Frontal cortex (tissue), 4 donors: ENCODE measurements around the gene CKB. TPM values are rescaled to one million over a fixed set of nuclear protein-coding genes. Genes with fewer than 3 reads are reported as not detected.
"Not testable (repeated sequence)": the region's sequence is repeated elsewhere in the genome, so short reads cannot be mapped to it uniquely, and the experiment has no call there.

Experiments used
- DNase-seq, 2 donors: peaks; one replicate each; pipeline ENCODE4 v3.0.0; 2012; ENCODE audit warnings: low spot score in 2 of 2
- FAIRE-seq: peaks from 2 replicates; lab custom pipeline; 2012; peaks lifted over from hg19 to GRCh38; lab: Jason Lieb, UNC
- total RNA-seq: library from RNA; depleted of rRNA; stranded (reverse); fragments of >200 nt; gene quantifications from one replicate; pipeline ENCODE4 v1.2.3, GENCODE V29; 2014
- donor health status: control.
- donor health status: control.
- donor health status: control.

CKB gene
- total RNA-seq, 1 donor from 2014 or later = 260 TPM

GRCh38 chr14:103517721-103518421, 4.8 kb downstream of the CKB start:
- DNase-seq (peak in 1 of 2 donors; percentile 39), FAIRE-seq (no peak)

GRCh38 chr14:103517174-103517566, 5.5 kb downstream of the CKB start:
- DNase-seq (no peak), FAIRE-seq (no peak)

DNA sequence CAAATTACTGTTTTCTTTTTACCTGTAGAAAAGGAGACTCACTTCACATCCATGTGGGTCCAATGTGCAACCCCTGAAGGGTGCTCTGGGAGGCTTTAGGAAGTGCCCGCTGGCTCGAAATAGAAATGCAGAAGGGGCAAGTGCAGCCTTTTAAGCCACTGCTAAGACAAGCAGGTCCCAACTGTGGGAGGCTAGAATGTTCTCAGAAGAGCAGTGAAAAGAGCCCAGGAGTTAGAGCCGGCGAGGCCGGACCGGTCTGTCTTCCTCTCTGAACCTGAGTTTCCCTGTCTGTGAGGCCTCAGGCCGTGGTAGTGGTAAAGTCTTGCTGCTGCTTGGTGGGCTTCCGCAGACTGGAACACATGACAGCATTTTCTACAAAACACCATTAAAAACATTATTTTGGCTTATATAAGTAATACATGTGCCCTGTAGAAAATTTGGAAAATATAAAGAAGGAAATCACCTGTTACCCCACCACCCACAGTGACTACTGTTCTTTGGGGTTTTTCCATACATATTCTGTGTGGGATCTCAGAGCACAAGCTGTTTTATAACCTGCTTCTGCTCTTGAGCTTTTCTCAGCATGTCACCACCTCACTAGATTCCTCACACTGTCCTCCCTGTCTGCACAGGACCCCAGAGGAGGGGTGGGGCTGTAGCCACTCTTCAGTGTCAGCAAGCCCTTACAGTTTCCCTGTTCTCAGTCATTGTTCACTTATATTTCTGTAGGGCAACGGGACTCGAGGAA, 6.0 kb downstream of the CKB start:
- DNase-seq = no peak

DNA sequence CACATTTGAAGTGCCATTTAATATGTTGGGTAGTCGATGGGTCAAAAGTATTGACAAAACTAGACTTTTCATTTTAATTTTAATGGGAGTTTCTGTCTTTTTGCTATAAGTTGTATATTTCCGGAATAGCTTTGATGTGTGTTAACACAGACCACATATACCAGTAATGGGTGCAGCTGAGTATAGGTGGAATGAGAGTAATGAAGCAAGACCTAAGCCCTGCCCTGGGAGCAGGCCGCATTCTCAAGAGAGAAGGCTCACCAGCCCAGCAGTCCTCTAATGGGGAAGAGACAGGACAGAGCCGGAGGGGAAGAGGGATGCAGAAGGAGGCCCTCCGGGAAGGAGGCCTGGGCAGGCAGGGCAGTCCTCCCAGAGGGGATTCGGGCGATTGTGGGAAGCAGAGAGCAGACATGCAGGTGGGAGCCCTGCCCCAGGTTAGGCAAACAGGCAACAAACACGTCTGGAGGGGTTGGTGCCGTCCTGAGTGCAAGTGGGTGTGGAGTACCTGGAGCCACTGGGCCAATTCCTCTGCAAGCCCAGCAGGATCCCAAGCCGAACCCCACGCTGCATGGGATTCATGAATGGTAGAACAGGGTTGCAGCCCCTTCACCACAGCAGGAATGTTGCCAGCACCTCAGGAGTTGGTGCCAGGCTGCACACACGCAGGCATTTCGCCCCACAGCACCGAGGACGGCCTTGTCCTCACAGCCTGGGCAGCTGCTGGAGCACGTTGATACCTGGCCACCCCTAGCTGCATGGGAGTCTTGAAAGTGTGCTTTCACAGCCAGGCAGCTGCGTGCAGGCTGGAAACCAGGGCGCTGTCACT, 7.8 kb downstream of the CKB start:
- DNase-seq (peak in 1 of 2 donors; percentile 4), FAIRE-seq (no peak)

More for the DNA sequence above, 6.0 kb downstream of the CKB start:
- FAIRE-seq = no peak

DNA sequence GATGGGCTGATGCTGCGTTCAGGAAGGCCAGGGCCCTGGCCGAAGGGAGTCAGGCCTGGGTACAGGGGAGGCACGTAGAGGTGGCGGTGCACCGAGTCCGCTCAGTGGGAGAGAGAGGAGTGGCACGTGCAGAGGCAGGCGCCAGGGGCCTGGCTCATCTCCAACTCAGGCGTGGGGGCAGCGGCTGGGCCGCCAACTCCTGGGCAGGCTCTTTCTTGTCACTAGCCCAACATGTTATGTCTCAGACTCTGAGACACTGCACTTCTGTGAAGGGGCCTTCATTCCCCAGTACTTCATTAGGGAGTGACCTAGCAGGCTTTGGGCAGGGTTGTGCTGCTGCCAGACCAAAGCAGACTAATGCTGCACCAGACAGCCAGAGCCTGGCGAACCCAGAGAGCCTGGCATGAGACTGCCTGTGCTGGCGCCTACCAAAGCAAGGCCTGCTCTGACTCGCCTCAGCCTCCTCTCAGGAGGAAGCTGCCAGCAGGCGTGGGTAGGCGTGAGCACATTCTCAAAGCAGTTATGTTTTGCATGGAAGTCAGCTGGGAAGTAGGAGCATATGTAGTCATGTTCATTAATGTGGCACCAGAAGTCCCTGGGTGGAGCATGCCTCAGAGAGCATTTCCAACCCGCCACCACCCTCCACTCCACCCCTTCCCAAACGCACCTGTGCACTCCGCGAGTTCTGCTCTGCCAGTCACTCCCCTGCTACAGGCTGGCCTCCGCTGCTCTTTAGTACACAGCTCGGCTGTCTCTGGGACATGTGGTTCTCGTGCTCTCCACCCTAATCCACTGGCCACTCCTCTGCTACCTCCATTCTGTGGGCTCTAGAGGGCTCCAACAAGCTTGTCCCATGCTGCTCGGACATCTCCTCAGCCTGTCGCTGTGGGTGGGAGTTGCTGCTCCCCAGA, 9.7 kb downstream of the CKB start:
- no peak for FAIRE-seq

DNA sequence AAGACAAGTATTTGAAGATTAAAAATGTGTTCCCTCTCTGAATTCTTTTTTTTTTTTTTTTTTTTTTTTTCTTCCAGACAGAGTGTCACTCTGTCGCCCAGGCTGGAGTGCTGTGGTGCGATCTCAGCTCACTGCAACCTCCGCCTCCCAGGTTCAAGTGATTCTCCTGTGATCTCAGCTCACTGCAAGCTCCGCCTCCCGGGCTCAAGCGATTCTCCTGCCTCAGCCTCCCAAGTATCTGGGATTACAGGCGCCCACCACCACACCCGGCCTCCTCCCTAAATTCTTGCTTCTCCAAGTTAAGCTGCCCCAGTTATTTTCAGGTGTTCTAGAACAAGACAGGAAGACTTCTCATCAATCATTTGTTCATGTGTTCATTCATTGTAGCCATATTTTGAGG, 10.4 kb downstream of the CKB start:
- DNase-seq, FAIRE-seq: not testable (repeated sequence)

More for the DNA sequence above, 9.7 kb downstream of the CKB start:
- peak; percentile 42 to 62 for DNase-seq

GRCh38 chr14:103510724-103511693, 11.6 kb downstream of the CKB start:
- FAIRE-seq = no peak
- DNase-seq = peak in 1 of 2 donors; percentile 13

DNA sequence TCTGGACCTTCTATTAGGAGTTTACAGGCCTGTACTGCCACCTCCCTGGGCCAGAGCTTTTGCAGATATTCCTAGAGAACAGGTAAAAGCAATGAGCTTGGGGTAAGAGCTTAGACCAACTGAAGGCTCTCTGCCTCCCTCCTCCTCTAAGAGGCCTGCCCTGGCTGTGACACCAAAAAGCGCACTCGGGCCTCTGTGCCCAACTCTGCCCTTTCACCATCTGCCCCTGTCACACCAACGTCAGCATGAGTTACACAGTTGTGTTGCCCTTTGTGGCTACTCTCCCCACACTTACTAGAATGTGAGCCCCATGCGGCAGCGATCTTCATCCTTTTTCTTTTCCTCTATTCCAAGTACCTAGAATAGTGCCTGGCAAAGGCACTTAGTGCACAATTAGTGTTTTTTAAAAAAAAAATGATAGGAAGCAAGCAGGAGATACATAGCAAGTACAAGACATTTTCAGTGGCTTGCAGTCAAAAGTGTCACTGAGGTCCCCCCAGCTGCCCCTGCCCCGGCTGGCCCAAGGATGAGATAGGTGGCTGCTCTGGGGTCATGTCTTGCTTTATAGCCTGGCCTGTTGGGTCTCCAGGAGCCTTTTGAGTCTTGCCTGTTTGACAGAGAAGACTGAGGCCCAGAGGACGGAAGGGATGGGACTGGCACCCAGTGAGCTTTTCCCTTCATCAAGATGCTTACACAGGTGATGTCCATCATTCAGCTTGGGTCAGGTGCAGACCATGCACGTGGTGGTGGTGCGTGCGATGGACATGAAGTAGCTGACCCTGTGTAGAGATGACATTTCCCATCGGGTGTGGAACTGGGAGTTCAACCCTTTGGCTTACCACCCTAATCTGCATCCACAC, 12.5 kb downstream of the CKB start:
- DNase-seq (peak in 1 of 2 donors; percentile 2), FAIRE-seq (no peak)

DNA sequence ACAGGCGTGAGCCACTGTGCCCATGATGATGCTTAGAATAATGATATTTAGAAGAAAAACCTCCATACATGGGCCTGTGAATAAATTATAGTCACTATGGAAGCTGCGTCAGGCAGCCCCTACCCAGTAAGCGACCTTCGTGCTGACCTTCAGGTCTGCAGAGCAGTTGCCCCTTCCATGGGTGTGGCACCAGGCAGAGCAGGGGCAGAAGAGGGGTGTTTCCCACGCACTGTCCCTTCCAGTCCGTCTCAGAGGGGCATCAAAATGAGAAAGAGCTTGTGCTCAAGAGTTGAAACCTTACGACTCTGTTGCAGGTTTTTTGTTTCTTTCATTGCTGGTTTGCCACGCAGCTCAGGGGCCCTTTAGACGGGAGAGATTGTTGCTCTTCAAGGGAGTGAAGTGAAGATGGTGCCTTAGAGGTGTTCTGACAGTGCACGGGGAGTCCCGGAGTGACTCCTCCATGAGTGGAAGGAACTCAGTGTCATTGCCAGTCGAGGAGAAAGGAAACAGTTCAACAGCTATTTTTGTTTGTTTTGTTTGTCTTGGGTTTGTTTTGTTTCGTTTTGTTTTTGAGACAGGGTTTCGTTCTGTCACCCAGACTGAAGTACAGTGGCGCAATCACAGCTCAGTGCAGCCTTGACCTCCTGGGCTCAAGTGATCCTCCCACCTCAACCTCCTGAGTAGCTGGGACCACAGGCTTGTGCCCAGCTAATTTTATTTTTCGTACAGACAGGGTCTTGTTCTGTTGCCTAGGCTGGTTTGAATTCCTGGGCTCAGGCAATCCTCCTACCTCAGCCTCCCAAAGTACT, 13.9 kb downstream of the CKB start:
- DNase-seq = peak in 1 of 2 donors; percentile 20
- FAIRE-seq = no peak

DNA sequence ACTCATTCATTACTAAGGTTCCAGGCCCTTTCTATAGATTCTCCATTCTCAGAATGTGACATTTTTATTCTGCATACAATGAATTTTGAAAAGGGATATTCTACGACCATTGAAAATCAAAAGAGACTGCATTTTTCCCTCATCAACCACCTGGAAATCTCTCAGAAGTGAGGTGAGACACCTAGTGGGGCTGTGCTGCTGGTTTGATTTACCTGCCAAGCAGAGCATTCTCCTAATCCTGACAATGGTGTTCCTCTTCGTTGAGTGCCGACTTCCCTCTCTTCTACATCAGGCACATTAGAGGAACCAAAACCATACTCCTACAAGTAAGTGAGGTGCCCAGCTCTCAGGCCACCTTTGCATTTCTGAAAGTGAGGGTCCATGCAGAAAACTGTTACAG, 14.9 kb downstream of the CKB start:
- FAIRE-seq = no peak
- peak in 1 of 2 donors; percentile 4 for DNase-seq

DNA sequence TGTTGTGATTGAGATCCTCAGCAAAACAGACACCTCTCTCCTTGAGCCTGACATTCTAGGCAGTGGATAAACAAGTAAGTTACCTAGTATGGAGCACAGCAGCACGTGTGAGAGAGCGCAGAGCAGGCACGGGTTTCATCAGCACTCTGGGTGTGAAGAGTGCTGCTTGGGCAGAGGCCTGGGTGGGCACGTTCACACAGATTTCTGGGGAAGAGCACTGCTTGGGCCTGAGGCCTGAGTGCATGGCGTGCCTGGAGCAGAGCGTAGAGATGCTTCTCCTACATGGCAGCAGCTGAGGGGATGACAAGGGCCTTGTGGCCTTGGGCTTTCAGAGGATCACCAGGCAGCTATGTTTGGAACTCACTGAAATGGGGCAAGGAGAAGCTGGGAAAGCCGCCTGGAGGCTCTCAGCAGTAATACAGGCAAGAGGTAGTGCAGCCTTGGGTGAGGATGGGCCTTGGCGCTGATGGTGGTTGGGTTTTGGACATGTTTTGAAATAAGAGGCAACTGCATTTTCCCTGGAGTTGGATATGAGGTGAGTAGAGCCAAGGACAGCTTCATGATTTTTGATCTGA, 17.6 kb downstream of the CKB start:
- DNase-seq = no peak
- no peak for FAIRE-seq

GRCh38 chr14:103503296-103503695, 19.3 kb downstream of the CKB start:
- FAIRE-seq = no peak
- no peak for DNase-seq

- DNase-seq (no peak), FAIRE-seq (no peak)
Measured at GRCh38 chr14:103502877-103503276, 19.8 kb downstream of the CKB start.

DNA sequence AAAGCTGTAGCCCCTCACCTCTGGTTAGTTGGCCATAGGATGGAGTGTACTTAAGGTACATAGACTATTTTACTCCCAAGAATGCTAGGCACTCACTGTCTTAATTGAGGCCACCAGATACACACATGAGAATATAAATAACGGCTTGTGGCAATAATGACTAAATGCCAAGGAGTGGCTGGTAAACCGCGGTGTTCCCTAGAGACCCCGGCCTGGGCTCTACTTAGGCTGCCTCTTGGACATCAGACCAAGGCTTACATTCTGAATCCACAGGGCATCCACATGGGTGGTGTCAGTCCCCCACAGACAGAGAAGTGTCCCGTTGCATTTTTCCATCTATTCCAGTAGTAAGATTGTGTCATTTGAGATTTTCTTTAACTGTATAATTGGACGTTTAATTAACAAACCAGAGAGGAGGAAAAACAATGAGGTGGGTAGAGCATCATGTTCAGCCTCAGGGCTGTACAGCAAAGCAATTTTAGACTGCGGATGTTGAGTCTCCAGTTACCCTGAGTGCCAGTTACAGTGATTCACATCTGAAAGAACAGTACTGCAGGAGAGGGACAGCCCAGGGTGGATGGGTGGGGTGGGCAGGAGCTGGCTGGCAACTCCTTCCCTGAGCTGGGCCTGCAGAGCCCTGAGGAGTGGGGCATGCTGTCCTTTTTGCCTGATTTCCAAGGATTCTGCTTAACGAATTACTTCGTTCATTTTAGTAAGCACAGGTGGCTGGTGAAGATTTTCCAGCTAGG, 20.5 kb downstream of the CKB start:
- no peak for DNase-seq
- no peak for FAIRE-seq

DNA sequence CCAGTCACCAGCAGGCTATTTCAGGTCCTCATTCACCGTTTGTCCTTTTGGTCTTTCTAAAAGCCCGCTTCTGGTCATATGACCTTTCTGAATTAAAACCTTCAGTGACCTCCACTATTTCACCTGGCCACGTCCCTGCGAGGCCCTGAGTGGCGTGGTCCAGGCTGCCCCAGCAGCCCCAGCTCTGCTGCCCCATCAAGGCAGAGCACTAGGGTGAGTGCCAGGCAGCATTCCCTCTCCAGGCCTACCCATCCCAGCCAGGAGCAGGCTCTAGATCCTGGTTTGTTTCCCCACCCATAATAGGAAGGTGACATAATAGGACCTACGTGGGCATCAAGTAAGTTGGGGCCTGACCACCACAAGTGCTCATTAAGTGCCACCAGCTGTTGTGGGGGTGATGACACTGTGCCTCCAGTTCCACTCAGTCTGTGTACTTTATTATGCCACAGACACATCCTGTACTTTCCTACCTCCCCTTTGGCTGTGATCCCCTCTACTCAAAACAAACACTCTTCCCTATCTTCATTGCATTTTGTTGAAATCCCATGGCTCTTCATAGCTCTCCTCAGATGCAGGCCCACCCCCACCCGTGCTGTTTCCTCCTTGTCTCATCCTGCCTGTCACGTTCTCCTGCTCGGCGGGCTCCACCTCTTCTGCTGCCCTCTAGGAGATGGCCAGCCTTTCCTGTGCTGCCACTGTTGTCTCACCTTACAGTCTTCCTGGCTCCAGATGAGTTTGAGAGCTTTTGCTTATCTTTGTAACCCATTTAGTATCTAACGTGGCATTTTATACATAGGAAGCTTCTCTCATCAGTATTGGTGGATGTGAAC, 21.4 kb downstream of the CKB start:
- no peak for FAIRE-seq
- no peak for DNase-seq
